ENCODE data around the gene PHF20. TPM values are rescaled to one million over a fixed set of nuclear protein-coding genes. Genes with fewer than 3 reads are reported as not detected.

Gene PHF20
- total and polyA plus RNA-seq, 2 of the 13 experiments (the other 11 are each of a cell fraction or from before 2014, with no cell fraction given): 22.8 to 34.1 TPM

DNA sequence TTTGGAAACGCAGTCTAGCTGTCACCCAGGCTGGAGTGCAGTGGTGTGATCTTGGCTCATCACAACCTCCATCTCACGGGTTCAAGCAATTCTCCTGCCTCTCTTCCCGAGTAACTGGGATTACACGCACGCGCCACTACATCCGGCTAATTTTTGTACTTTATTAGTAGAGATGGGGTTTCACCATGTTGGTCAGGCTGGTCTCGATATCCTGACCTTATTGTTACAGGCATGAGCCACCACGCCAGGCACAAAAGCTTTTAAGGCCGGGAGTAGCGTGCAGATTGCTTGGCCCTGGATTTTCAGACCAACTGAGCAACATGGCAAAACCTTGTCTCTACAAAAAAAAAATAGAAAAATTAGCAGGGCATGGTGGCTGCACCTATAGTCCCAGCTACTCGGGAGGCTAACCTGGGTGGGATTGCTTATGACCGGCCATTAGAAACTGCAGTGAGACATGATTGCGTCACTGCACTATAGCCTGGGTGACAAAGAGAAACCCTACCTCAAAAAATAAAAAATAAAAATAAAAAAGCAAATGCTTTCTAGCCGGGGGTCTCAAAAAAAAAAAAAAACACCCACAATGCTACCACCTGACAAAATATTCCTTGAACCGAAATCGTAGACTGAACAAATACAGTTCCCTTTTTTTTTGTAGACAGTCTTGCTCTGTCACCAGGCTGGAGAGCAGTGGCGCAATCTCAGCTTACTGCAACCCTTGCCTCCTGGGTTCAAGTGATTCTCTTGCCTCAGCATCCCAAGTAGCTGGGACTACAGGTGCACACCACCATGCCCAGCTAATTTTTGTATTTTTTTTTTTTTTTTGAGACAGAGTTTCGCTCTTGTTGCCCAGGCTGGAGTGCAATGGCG lies 44.7 kb upstream of the PHF20 start (continued):
- TF ChIP-seq HOXA9 (CRISPR knock-in tag; IDR thresholded peaks at IDR 0.05; ENCODE audit: borderline replicate concordance) (no peak), IRX3 (CRISPR knock-in tag; IDR thresholded peaks at IDR 0.05; ENCODE audit: borderline replicate concordance, low read depth) (peak; percentile 13; the same call in 1 of the 2 replicates), ZFP36L1 (CRISPR knock-in tag; IDR thresholded peaks at IDR 0.05) (0 out of 2 replicates have a peak, but pooled peaks have one; percentile 30), POLR2AphosphoS2 (IDR thresholded peaks at IDR 0.05; ENCODE audit: low read depth, low read length) (peak; percentile 93; the same call in 1 of the 2 replicates), ZNF572 (CRISPR knock-in tag; IDR thresholded peaks at IDR 0.05) (0 out of 2 replicates have a peak, but pooled peaks have one; percentile 59), ZC3H4 (CRISPR knock-in tag; IDR thresholded peaks at IDR 0.05; ENCODE audit: borderline replicate concordance) (0 out of 2 replicates have a peak, but pooled peaks have one; percentile 53), ZNF788 (CRISPR knock-in tag; IDR thresholded peaks at IDR 0.05; ENCODE audit: borderline replicate concordance) (no peak)

DNA sequence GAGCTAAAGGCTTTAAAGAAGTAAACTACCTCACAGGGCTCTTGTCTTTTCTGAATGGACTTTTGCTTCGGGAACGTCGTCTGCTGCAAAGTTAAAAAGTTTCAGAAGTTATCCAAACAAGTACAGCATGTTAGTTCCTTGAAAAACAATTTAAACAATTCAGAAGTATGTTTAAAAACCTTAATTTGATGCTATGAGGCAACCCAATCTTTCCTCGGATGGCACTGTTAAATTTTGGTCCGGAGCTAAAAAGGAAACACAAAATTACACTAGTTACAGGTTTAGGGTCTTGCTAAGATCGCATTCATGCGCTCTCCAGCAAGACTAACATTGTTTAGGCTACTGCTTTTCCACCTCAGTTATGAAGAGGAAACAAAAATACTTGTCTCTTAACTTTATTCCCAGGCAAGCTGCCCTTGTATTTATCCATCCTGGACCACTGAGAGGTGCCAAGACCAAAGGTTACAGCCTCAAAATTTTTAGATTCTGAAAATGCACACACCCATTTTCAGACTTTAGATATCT lies 42.5 kb upstream of the PHF20 start:
- in situ Hi-C loops (cut with HindIII; ENCODE audit: extremely low pct_ligation_motif_present, low pct_unique_long_range_greater_than_20kb): no loop called here
- BruUV-seq (replicated peaks): no TSS peak
- Histone ChIP-seq H3K27me3 (ENCODE audit: control insufficient read depth in 1 of 2, insufficient read depth in 2 of 2, low read length in 2 of 2) (no peaks in the 10 kb centered on the region), H3K9ac (ENCODE audit: insufficient read depth, low read depth, low read length) (no peak overlapping the region), H3K4me3 (replicated peaks in 1 of 3; ENCODE audit: insufficient read depth in 1 of 3, low read depth in 2 of 3, low read length in 3 of 3) (no peak overlapping the region), H3K4me2 (ENCODE audit: low read depth, low read length) (no peak overlapping the region), H3K27ac (ENCODE audit: extremely low read length, insufficient read depth, low read length) (no peak overlapping the region), H3K36me3 (replicated peaks in 1 of 2; ENCODE audit: control insufficient read depth in 1 of 2, insufficient read depth in 2 of 2, low read length in 2 of 2) (peaks cover 54 to 94% of the 10 kb centered on the region in 2 experiments), H3K4me1 (ENCODE audit: insufficient read depth, low read length) (peaks cover 38% of the 10 kb centered on the region), H2AFZ (ENCODE audit: low read length) (no peak overlapping the region), H3K9me3 (ENCODE audit: low read length) (no peaks in the 10 kb centered on the region), H4K20me1 (ENCODE audit: insufficient read depth, low read length) (peaks cover 97% of the 10 kb centered on the region), H3K79me2 (ENCODE audit: insufficient read depth, low read length) (peaks cover 90% of the 10 kb centered on the region)
- ChIA-PET CTCF (ENCODE audit: low intra/inter-chr PET ratio, low total read pairs) (no interaction called here), POLR2A (interaction anchor here (9.2 to 16.7 kb wide), 2 partner anchors 12 to 20 kb away, joined by 211 to 319 read pairs; partner anchors contain the start of genes NFS1, RBM39 and ROMO1)
- ATAC-seq (no peak), FAIRE-seq (no peak), DNase-seq (ENCODE audit: low spot score) (no peak)
- intact Hi-C loops (cut with micrococcal nuclease; ENCODE audit: unreplicated experiment): no loop called here
- WGBS (ENCODE audit: low lambda C conversion rate): 97% methylated on average over 7 of the region's 7 CpGs
- TF ChIP-seq, protein P1, sequence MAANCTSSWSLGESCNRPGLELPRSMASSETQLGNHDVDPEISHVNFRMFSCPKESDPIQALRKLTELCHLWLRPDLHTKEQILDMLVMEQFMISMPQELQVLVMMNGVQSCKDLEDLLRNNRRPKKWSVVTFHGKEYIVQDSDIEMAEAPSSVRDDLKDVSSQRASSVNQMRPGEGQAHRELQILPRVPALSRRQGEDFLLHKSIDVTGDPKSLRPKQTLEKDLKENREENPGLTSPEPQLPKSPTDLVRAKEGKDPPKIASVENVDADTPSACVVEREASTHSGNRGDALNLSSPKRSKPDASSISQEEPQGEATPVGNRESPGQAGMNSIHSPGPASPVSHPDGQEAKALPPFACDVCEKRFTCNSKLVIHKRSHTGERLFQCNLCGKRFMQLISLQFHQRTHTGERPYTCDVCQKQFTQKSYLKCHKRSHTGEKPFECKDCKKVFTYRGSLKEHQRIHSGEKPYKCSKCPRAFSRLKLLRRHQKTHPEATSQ (CRISPR knock-in tag; IDR thresholded peaks at IDR 0.05; ENCODE audit: borderline replicate concordance): 0 out of 2 replicates have a peak, but pooled peaks have one; percentile 20
- TF ChIP-seq ZNF441 (CRISPR knock-in tag; IDR thresholded peaks at IDR 0.05; ENCODE audit: borderline replicate concordance) (no peak), NFE2L2 (IDR thresholded peaks at IDR 0.05; ENCODE audit: low read length) (0 out of 2 replicates have a peak, but pooled peaks have one; percentile 4), MED13 (CRISPR knock-in tag; IDR thresholded peaks at IDR 0.05) (no peak), RBM22 (optimal IDR thresholded peaks at IDR 0.05; ENCODE audit: low read length) (peak; percentile 96), ZNF607 (CRISPR knock-in tag; IDR thresholded peaks at IDR 0.05; ENCODE audit: borderline replicate concordance) (no peak), STAT5B (CRISPR knock-in tag; IDR thresholded peaks at IDR 0.05) (no peak), POLR2G (IDR thresholded peaks at IDR 0.05; ENCODE audit: low read depth, low read length) (peak; percentile 61), ZNF616 (CRISPR knock-in tag; IDR thresholded peaks at IDR 0.05; ENCODE audit: low read depth) (no peak)
- TF ChIP-seq, protein P2, sequence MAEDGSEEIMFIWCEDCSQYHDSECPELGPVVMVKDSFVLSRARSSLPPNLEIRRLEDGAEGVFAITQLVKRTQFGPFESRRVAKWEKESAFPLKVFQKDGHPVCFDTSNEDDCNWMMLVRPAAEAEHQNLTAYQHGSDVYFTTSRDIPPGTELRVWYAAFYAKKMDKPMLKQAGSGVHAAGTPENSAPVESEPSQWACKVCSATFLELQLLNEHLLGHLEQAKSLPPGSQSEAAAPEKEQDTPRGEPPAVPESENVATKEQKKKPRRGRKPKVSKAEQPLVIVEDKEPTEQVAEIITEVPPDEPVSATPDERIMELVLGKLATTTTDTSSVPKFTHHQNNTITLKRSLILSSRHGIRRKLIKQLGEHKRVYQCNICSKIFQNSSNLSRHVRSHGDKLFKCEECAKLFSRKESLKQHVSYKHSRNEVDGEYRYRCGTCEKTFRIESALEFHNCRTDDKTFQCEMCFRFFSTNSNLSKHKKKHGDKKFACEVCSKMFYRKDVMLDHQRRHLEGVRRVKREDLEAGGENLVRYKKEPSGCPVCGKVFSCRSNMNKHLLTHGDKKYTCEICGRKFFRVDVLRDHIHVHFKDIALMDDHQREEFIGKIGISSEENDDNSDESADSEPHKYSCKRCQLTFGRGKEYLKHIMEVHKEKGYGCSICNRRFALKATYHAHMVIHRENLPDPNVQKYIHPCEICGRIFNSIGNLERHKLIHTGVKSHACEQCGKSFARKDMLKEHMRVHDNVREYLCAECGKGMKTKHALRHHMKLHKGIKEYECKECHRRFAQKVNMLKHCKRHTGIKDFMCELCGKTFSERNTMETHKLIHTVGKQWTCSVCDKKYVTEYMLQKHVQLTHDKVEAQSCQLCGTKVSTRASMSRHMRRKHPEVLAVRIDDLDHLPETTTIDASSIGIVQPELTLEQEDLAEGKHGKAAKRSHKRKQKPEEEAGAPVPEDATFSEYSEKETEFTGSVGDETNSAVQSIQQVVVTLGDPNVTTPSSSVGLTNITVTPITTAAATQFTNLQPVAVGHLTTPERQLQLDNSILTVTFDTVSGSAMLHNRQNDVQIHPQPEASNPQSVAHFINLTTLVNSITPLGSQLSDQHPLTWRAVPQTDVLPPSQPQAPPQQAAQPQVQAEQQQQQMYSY (CRISPR knock-in tag; IDR thresholded peaks at IDR 0.05): no peak
